Calu3 (cell line): ENCODE results near the gene C11orf91. TPM values are rescaled to one million over a fixed set of nuclear protein-coding genes. Genes with fewer than 3 reads are reported as not detected.

Source experiments
- BruUV-seq: library from RNA; stranded (reverse); fragments of 400-500 nt; replicated peaks from 2 replicates; lab custom pipeline; 2021; lab: Mats Ljungman, UMichigan
- CTCF ChIA-PET: fragments of 300-600 bp; sonication (Branson Sonifier 250); formaldehyde crosslinking; loops from one replicate; lab custom pipeline; 2022; ENCODE audit warnings: antibody characterized with exemption; lab: Charles Lee
- DNase-seq: peaks from one replicate; pipeline ENCODE4 v3.0.0; 2022
- H3K27ac Mint-ChIP-seq: one replicate; pipeline ENCODE4 v1.8.0; 2022; ENCODE audit warnings: mixed read lengths; ENCODE audit not compliant: unreplicated experiment
- H3K27me3 Mint-ChIP-seq: one replicate; pipeline ENCODE4 v1.8.0; 2022; ENCODE audit warnings: mixed read lengths; ENCODE audit not compliant: unreplicated experiment
- H3K36me3 Mint-ChIP-seq: one replicate; pipeline ENCODE4 v1.8.0; 2022; ENCODE audit warnings: mild to moderate bottlenecking, moderate library complexity, mixed read lengths; ENCODE audit not compliant: insufficient read depth, unreplicated experiment
- H3K4me1 Mint-ChIP-seq: one replicate; pipeline ENCODE4 v1.8.0; 2022; ENCODE audit warnings: mild to moderate bottlenecking, low read depth, mixed read lengths; ENCODE audit not compliant: unreplicated experiment
- H3K4me3 Mint-ChIP-seq: one replicate; pipeline ENCODE4 v1.8.0; 2022; ENCODE audit warnings: mild to moderate bottlenecking, low read depth, moderate library complexity, mixed read lengths; ENCODE audit not compliant: unreplicated experiment
- H3K9me3 Mint-ChIP-seq: one replicate; pipeline ENCODE4 v1.8.0; 2022; ENCODE audit warnings: low read depth, mixed read lengths; ENCODE audit not compliant: unreplicated experiment
- CTCF ChIP-seq: fragments of 200-600 bp; IDR thresholded peaks from one replicate; pipeline ENCODE4 v1.8.0; 2022; ENCODE audit warnings: antibody characterized with exemption; ENCODE audit not compliant: unreplicated experiment
- intact Hi-C: fragments of 100-400 bp; cut with micrococcal nuclease; formaldehyde crosslinking; loops from one replicate; pipeline ENCODE4 v1.10.0; 2022; ENCODE audit not compliant: unreplicated experiment
- total RNA-seq: library from RNA; stranded (reverse); gene quantifications from 2 replicates; pipeline ENCODE4 v1.2.3, GENCODE V29; 2022

The C11orf91 gene
- total RNA-seq, 1 experiment from 2014 or later, result 5.8 TPM

GRCh38 chr11:33659370-33660139 is 41.1 kb downstream of the C11orf91 start:
- Mint-ChIP-seq H3K4me3 (no peak overlapping the region), H3K36me3 (peaks cover 5% of the 10 kb centered on the region), H3K9me3 (no peaks in the 10 kb centered on the region), H3K4me1 (no peaks in the 10 kb centered on the region), H3K27ac (no peak overlapping the region), H3K27me3 (no peaks in the 10 kb centered on the region)
- intact Hi-C loops, result no loop called here
- TF ChIP-seq CTCF, result no peak
- CTCF ChIA-PET, result no interaction called here
- BruUV-seq, result no TSS peak
- DNase-seq, result no peak

- Mint-ChIP-seq H3K27me3 (no peaks in the 10 kb centered on the region), H3K36me3 (peaks cover 5% of the 10 kb centered on the region), H3K4me3 (no peak overlapping the region), H3K27ac (no peak overlapping the region), H3K9me3 (no peaks in the 10 kb centered on the region), H3K4me1 (no peaks in the 10 kb centered on the region)
- intact Hi-C loops, result no loop called here
- no TSS peak for BruUV-seq
- no peak for TF ChIP-seq CTCF
- CTCF ChIA-PET, result no interaction called here
- DNase-seq, result no peak
Observed at GRCh38 chr11:33658195-33658900, 42.3 kb downstream of the C11orf91 start.

- H3K27me3 Mint-ChIP-seq, result no peaks in the 10 kb centered on the region
- intact Hi-C loops, result no loop called here
- no peak for DNase-seq
- no peak for TF ChIP-seq CTCF
- H3K9me3 Mint-ChIP-seq, result no peaks in the 10 kb centered on the region
- no peak overlapping the region for H3K4me3 Mint-ChIP-seq
- no peak overlapping the region for H3K27ac Mint-ChIP-seq
- H3K4me1 Mint-ChIP-seq, result no peaks in the 10 kb centered on the region
- no TSS peak for BruUV-seq
- H3K36me3 Mint-ChIP-seq, result peaks cover 5% of the 10 kb centered on the region
- CTCF ChIA-PET, result no interaction called here
Observed at GRCh38 chr11:33657757-33658156, 42.9 kb downstream of the C11orf91 start.

- H3K4me1 Mint-ChIP-seq, result no peaks in the 10 kb centered on the region
- H3K36me3 Mint-ChIP-seq, result peaks cover 5% of the 10 kb centered on the region
- intact Hi-C loops, result no loop called here
- no TSS peak for BruUV-seq
- H3K9me3 Mint-ChIP-seq, result no peaks in the 10 kb centered on the region
- H3K27ac Mint-ChIP-seq, result no peak overlapping the region
- H3K27me3 Mint-ChIP-seq, result no peaks in the 10 kb centered on the region
- DNase-seq, result no peak
- no peak for TF ChIP-seq CTCF
- no peak overlapping the region for H3K4me3 Mint-ChIP-seq
- CTCF ChIA-PET, result no interaction called here
Observed at GRCh38 chr11:33656768-33657167, 43.9 kb downstream of the C11orf91 start.
